Measurements from ENCODE around the gene MARCKS.

The MARCKS gene

GRCh38 chr6:113860181-113860955, 3.2 kb downstream of the MARCKS start:
- H3K4me3 ChIP-seq (ENCODE audit: low read length) = no peak overlapping the region
- H4K20me1 ChIP-seq (ENCODE audit: control insufficient read depth, insufficient read depth, low read depth, low read length) = no peaks in the 10 kb centered on the region
- no peaks in the 10 kb centered on the region for H3K9me3 ChIP-seq (ENCODE audit: control insufficient read depth, insufficient read depth, low read length)
- 0 out of 2 replicates have a peak, but pooled peaks cover 3% of the 10 kb centered on the region for H3F3A ChIP-seq (ENCODE audit: control insufficient read depth, insufficient read depth)
- no peak overlapping the region for H3K27ac ChIP-seq (ENCODE audit: low read depth, low read length)
- no peaks in the 10 kb centered on the region for H3K9me2 ChIP-seq (replicated peaks; ENCODE audit: control insufficient read depth, low read length)
- peaks cover 33% of the 10 kb centered on the region for H3K27me3 ChIP-seq (ENCODE audit: control insufficient read depth, low read length)
- H3K4me2 ChIP-seq (ENCODE audit: low read length) = no peak overlapping the region
- H3K4me1 ChIP-seq (ENCODE audit: control insufficient read depth, low read length) = peaks cover 34% of the 10 kb centered on the region
- TF ChIP-seq EZH2phosphoT487 (IDR thresholded peaks at IDR 0.05; ENCODE audit: borderline replicate concordance, low read length) (no peak), CTCF (IDR thresholded peaks at IDR 0.05; ENCODE audit: low read depth, low read length, poor library complexity, severe bottlenecking) (no peak)
- no peaks in the 10 kb centered on the region for H3K79me2 ChIP-seq (ENCODE audit: control insufficient read depth, low read length)
- H3K36me3 ChIP-seq (ENCODE audit: control insufficient read depth, low read length) = no peaks in the 10 kb centered on the region

- TF ChIP-seq CTCF (IDR thresholded peaks at IDR 0.05; ENCODE audit: low read depth, low read length, poor library complexity, severe bottlenecking) = no peak
- TF ChIP-seq EZH2phosphoT487 (IDR thresholded peaks at IDR 0.05; ENCODE audit: borderline replicate concordance, low read length) = no peak
- Histone ChIP-seq H3K4me1 (ENCODE audit: control insufficient read depth, low read length) (peaks cover 16% of the 10 kb centered on the region), H3K79me2 (ENCODE audit: control insufficient read depth, low read length) (no peaks in the 10 kb centered on the region), H3K27me3 (ENCODE audit: control insufficient read depth, low read length) (peaks cover 15% of the 10 kb centered on the region), H3K27ac (ENCODE audit: low read depth, low read length) (no peak overlapping the region), H3K36me3 (ENCODE audit: control insufficient read depth, low read length) (no peaks in the 10 kb centered on the region), H3K9me2 (replicated peaks; ENCODE audit: control insufficient read depth, low read length) (no peaks in the 10 kb centered on the region), H3K9me3 (ENCODE audit: control insufficient read depth, insufficient read depth, low read length) (no peaks in the 10 kb centered on the region), H3K4me3 (ENCODE audit: low read length) (no peak overlapping the region), H3K4me2 (ENCODE audit: low read length) (no peak overlapping the region), H3F3A (ENCODE audit: control insufficient read depth, insufficient read depth) (no peaks in the 10 kb centered on the region), H4K20me1 (ENCODE audit: control insufficient read depth, insufficient read depth, low read depth, low read length) (no peaks in the 10 kb centered on the region)
Observed at GRCh38 chr6:113862112-113862511, 5.0 kb downstream of the MARCKS start.

- H3K27ac ChIP-seq (ENCODE audit: low read depth, low read length) = no peak overlapping the region
- no peaks in the 10 kb centered on the region for H3F3A ChIP-seq (ENCODE audit: control insufficient read depth, insufficient read depth)
- no peak for TF ChIP-seq CTCF (IDR thresholded peaks at IDR 0.05; ENCODE audit: low read depth, low read length, poor library complexity, severe bottlenecking)
- TF ChIP-seq EZH2phosphoT487 (IDR thresholded peaks at IDR 0.05; ENCODE audit: borderline replicate concordance, low read length) = no peak
- no peak overlapping the region for H3K4me2 ChIP-seq (ENCODE audit: low read length)
- no peaks in the 10 kb centered on the region for H3K9me2 ChIP-seq (replicated peaks; ENCODE audit: control insufficient read depth, low read length)
- H3K79me2 ChIP-seq (ENCODE audit: control insufficient read depth, low read length) = no peaks in the 10 kb centered on the region
- H3K4me3 ChIP-seq (ENCODE audit: low read length) = no peak overlapping the region
- no peaks in the 10 kb centered on the region for H3K36me3 ChIP-seq (ENCODE audit: control insufficient read depth, low read length)
- H3K9me3 ChIP-seq (ENCODE audit: control insufficient read depth, insufficient read depth, low read length) = no peaks in the 10 kb centered on the region
- H3K27me3 ChIP-seq (ENCODE audit: control insufficient read depth, low read length) = peaks cover 12% of the 10 kb centered on the region
- no peaks in the 10 kb centered on the region for H4K20me1 ChIP-seq (ENCODE audit: control insufficient read depth, insufficient read depth, low read depth, low read length)
- H3K4me1 ChIP-seq (ENCODE audit: control insufficient read depth, low read length) = peaks cover 7% of the 10 kb centered on the region
Observed at GRCh38 chr6:113870917-113871316, 13.8 kb downstream of the MARCKS start.

All from DOHH2 (cell line).